Umbilical cord (tissue), 2 donors: ENCODE data around the gene FBXO15. TPM values are rescaled to one million over a fixed set of nuclear protein-coding genes. Genes with fewer than 3 reads are reported as not detected.

Experiments used
- DNase-seq: peaks from one replicate; pipeline ENCODE4 v3.0.0-alpha.2; 2015; ENCODE audit warnings: low spot score
- total RNA-seq: library from RNA; depleted of rRNA; stranded (reverse); fragments of >200 nt; gene quantifications from one replicate; pipeline ENCODE4 v1.2.3, GENCODE V29; 2014; ENCODE audit warnings: low replicate concordance; ENCODE audit not compliant: insufficient read depth

FBXO15 gene
- total RNA-seq, 1 donor from 2014 or later, result 7.5 TPM

DNA sequence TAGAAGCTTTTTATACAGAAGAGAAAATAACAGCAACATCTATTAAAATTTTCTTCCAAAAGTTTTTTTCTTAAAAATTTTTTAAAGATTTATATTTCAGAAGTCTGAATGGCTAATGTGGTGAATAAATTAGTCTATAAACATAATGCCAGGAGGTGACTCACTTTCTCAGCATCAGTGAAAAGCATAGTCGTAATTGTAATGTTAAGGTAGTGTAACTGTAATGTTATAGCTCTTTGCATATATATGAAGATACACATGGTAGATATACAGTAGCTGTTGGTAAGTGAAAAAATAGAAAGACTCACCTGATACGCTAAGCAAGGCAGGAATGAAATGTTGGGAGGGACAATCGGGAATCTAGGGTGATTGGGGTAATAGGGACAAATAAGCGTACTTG is 6.2 kb upstream of the FBXO15 start:
- DNase-seq, result no peak

DNA sequence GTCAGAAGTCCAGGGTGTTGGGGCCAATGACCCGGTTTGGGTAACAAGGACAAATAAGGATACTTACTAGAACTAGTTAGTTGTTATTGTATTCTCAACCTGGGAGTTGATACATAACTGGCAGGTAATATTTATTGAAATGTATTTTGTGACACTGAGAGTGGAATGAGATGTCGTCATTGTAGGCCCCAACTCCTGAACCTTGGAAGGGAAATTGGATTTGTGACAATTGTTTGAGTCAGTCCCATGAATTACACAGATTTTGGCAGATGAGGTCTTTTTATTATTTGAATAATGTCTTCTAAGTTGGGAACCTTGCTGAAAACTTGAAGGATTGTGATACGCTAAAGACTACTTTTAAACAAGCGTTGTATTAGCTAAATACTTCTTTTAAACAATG is 5.7 kb upstream of the FBXO15 start:
- DNase-seq, result no peak

DNA sequence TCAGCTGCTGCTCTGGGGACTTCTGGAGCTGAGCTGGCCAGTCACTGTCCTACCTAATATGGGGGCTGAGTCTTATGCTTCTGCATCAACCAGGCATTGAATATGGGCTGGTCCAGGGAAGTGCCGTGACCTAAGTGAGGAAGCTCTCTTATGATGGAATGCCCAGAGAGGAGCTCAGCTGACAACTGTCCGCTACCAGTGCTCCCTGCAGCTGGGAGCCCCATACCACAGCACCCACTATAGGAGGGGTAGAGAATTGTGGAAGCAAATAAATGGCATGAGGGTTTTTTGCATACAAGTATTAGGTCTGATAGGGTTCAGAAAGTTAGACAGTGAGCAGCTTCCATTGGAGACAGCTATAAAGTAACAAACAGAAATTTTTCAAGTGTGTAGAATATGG is 5.2 kb upstream of the FBXO15 start:
- no peak for DNase-seq

DNA sequence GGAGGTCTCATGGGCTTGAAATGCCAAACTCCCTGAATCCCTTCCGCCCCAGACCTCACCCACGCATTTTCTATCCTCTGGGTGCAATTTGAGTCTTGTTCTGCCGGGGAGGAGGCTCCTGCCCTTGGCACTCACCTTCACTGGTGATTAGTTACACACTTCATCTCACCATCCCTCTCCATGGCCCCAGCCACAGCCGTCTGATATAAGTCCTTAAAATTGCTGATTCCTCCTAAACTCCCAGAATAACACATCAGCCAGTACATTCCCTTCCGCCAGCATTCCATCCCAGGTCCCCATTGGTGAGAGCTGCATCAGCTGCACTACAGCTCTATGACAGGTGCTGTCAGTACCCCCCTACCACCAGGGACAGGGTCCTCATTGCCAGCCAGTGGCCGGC is 4.6 kb upstream of the FBXO15 start:
- no peak for DNase-seq

DNA sequence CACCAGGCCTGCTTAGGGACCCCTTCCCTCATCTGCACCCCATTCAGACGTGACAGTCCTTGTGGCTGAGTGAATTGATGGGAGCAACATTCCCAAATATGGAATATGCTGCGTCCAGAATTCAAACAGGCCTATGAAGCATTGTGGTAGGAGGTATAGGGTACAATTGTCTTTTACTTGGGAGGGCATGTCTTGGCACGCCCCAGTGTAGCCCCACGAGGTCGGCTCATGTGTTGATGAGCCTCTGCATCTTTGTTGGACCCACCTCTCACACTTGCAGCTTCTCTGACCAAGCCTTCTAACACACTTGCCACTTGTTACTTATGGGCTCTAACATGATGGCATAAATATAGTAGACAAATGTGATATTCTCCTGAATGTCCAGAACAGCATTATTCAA is 2.2 kb upstream of the FBXO15 start:
- DNase-seq, result no peak

DNA sequence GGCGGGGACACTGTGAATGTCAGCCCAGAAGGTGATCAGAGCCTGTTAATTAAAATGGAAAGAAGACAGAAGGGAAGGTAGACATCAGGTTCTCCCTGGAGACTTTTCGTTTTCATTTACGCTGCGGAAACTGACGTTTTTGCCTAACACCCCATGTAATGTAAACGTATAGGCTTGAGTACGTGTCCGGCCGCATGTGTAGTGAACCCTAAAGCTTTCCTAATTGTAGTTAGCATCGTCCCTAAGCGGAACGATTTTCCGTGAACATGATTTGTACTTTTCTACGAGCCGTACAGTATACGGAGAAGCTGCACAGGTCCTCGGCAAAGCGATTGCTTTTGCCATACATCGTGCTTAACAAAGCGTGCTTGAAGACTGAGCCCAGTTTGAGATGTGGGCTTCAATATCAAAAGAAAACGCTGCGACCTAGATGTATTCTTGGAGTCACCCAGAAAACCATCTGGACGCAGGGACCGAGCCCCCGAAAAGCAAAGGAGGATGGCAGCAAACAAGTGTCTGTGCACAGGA is 973 bp upstream of the FBXO15 start:
- DNase-seq, result no peak

DNA sequence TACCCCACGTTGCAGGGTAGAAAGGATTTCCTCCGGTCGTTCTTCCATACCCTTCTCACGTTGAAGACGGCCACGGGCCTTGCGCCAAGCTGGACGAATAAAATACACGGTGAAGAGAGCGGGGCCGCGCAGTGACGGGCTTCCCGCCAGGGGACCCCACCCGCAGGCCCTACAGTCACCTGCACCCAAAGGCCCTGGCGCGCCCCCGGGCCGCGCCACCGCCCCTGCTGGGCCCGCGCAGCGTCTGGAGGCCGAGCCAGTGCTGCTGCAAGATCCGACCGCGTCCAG is 199 bp downstream of the FBXO15 start:
- DNase-seq, result no peak

DNA sequence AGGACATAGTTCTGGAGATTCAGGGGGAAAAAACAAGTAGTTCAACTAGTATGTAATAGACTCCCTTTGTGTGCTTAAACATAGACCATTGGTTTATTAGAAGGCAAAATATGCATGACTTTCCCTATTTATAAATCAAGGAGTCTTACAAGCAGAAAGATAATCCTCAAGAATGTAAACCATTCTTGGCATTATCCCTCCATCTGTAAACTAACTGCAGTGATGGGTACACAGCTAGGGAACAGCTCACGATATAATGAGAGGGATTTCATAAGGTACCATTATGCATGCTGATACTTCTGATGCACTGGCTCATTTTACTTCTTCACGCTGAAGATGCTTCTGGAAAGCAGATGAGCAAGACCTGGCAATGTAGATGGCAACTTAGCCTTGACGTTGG is 878 bp downstream of the FBXO15 start:
- DNase-seq, result peak; percentile 31

DNA sequence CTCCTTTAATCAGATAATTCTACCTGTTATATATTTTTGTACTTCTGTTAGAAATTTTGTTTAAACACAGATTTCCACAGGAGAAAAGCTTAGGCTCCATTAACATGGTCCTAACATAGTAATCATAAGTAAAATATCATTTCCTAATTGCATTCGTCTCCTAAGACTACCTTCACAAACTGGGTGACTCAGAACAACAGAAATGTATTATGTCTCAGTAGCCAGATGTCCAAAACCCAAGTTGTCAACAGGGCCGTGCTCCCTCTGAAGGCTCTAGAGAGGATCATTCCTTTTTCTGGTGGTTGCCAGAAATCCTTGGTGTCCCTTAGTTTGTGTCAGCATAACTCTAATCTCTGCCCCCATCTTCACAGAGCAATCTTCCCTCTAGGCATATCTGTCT is 5.4 kb downstream of the FBXO15 start:
- DNase-seq, result no peak

DNA sequence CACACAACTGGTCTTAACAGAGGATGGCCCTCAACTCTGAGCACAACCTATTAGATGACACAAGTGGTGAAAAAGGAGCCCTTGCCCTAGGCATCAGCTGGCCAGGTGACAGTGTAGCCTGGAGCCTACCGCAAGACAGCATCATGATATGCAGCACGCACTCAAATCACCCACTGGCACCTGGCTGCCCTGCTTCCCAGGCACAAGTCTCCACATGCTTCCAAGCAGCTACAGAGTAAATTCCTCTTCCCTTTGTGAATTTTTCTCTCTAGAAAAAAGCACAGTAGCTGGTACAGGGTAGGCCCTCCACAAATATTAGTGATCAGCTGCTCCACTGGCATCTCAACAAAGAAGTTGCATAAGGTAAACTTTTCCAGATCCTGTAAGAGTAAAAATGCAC is 6.0 kb downstream of the FBXO15 start:
- DNase-seq, result peak; percentile 47

DNA sequence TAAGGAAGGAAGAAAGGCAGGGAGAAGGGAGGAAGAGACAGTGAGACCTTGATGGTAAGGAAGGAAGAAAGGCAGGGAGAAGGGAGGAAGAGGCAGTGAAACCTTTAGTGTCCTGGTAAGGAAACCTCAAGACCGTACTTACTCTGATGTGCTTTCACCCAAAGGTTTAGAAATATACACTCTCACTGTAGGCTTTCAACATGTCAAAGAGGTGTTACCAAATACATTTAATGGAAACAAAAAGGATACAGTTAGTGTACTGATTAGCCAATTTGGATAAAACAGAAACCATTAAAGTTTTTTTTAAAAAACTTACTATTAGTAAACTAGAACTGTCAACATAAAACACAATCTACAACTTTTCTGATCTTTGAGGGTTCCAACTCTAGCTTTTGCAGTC is 7.1 kb downstream of the FBXO15 start:
- no peak for DNase-seq

DNA sequence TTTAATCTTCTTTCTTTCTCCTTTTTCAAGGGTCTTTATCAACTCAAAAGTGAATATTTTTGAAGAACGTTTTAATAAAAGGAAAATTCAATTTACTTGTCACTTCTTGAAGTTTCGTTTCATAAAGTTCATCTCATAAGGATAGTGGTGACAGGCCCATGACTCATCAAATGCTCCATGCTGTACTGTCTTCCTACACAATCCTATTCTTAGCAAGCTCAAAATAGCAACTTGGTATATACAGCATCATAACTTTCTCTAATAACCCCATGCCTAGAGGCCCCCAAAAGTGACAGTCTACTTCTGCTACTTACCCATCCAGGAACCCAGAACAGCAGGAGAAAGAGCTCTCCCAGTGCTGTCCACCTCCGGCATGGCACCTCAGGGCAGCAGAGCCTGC is 7.7 kb downstream of the FBXO15 start:
- DNase-seq, result peak; percentile 11

DNA sequence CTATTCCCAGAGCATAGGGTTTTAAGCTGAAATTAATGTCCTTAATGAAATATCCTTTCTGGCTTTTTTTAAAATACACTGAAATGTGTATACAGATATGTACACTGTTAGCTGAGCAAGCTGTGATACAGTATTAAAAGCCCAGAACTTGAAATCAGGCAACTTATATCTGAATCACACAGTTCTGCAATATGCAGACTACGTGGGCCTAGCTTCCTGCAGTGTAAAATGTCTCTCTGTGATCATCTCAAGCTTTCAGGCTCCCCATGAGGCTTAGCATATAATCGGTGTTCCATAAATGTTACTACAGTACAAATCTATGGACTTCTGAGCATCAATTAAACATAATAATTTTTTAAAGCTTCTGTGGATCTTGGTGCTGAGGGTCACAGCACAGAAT is 8.2 kb downstream of the FBXO15 start:
- DNase-seq, result no peak

DNA sequence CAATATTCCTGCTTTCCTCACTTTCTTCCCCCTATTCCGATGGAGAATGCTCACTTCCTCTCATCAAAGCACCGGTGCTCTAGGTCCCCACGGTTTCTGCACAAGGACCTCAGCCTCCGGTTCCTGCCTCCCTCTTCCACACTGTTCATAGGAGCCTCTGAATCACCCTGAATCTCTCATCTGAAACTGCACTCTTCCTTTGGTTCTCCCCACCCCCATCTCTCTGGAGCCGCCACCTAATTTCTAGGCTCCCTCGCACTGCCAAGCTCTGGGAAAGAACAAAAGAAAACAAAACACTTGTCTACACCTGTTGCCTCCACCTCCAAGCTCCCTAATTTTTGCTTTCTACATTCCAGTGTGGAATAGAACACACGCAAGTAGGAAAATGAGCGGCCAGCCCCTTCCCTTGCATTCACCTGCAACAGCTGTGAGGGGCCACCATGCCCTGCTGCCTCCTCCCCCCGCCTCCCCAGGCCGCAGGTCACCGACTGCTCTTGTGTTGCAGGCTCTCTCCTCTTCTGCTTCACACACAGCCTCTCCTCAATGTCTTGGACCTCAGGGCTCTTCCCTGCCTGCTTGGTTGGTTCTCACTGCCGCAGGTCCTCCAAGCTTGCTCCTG is 9.6 kb downstream of the FBXO15 start:
- DNase-seq, result no peak

DNA sequence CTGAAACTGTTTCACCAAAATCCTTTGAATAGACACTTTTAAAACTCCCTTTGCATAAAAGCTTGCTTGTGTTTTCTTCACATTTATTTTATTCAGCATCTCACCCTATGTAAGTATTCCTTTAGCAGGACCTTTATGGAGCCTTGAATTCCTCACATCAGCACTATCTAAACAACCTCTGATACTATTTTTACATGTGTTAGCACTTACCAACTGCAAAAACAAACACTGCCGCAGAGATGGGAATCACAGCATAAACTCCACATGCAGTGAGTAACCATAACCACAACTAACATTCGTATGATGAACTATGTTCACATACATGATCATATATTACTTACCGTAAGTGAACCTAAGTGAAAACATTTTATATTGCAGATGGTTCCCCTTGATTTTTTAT is 15.4 kb downstream of the FBXO15 start:
- no peak for DNase-seq

DNA sequence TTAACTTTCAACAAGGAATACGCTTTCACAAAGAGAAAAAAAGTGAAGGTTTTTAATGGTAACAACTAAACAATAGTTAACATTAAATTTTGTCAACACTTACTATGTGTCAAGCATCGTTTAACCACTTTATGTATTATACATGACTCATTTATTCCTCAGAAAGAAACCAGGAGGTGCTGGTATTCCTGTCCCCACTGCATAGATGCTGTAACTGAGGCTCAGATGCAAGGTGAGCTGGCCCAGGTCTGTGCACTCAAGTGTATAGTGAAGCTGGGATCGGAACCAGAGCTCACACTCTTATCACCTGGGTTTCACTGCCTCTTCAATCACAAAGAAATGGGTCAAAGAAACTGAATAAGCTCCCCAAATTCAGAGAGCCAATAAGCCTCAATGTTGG is 16.5 kb downstream of the FBXO15 start:
- no peak for DNase-seq

DNA sequence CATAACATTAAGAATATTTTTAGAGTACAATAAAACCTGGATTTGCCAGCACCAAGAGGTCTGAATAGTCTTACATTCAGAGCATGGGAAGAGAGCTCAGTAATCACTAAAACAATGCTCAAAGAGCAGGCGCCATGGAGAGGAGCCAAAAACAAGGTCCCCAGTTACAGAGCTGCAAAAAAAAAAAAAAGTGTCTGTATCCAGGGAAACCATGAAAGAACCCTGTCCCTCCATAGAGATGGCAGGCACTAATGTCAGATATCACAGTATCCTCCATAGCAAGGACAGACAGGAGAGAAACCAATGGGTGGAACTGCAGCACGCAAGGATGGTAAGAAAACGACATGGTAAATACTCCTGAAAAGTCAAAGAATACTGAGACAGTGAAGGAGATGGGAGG is 19.5 kb downstream of the FBXO15 start:
- DNase-seq, result no peak

DNA sequence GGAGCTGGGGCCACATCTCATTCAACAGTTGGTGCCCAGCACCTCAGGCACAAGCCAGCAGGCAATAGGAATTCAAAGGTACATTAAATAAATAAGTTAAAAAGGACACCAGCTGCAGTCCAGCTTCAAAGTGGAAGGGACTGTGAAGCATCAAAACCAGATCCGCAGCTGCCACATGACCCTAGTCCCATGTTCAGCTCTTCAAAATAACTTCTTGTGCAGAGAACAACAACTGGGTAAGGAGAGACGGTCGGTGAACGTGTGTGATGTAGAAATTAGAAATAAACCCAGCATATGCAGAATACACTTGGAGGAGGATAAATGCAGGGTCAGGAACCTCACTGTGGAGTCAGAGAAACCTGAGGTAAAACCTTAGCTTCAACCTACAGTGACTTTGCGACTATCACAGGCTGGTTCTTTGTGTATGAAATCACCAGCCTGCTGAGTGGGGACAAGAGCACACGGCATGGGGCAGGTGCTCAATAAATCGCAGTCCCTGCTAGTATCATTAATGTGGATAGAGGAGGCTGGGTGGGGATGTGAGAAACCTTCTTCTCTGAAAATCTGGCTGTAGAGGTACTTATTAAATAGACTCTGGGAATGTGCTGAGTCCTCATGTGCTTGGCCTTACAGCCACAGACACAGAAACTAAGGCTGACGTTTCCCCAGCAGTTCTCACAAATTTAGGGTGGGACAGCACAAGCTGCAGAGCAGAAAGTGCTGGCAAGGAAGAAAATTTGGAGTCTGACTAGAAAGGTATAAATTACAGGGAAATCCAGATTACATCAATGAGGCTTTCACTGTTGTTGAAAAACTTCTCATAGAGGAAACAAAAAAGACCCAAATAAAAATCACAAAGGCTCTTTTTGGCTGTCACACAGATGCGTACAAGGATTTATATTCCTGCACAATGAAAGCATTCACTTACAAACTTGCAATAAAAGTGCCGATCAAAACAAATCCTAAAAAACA is 20.7 kb downstream of the FBXO15 start:
- DNase-seq, result no peak

DNA sequence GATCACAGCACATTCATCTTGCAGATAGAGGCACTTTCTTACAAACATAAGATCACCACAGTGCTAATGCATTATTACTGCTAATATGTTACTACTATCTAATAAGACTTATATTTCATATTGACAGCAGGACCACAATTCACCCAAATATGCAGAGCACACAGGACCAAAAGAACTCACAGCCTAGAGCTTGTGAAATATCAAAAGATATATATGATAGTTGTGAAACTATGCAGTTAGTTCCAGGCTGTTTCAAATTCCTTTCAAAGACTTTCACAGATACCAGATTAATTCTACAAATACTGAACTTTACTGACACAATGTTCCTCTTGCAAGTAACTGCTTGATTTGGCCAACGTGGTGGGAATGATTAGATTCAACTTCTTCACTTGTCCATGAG is 23.0 kb downstream of the FBXO15 start:
- DNase-seq, result no peak

DNA sequence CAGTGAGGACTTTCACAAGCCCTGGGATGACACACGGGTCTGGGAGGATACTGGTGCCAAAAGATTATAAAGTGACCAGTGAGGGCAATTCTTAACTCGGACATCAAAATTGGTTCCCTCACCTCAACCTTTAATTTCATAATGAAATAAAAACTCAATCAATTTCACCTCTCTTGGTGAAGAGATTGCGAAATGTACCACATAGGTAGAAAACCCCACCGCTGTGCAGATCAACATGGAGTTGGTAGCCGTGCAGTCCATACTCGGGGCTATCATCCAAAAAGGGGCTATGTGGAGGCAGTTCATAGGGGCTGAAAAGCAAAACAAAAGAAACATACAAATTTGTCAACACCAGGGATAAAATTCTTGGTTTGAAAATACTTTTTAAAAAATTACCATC is 24.4 kb downstream of the FBXO15 start:
- DNase-seq, result no peak

DNA sequence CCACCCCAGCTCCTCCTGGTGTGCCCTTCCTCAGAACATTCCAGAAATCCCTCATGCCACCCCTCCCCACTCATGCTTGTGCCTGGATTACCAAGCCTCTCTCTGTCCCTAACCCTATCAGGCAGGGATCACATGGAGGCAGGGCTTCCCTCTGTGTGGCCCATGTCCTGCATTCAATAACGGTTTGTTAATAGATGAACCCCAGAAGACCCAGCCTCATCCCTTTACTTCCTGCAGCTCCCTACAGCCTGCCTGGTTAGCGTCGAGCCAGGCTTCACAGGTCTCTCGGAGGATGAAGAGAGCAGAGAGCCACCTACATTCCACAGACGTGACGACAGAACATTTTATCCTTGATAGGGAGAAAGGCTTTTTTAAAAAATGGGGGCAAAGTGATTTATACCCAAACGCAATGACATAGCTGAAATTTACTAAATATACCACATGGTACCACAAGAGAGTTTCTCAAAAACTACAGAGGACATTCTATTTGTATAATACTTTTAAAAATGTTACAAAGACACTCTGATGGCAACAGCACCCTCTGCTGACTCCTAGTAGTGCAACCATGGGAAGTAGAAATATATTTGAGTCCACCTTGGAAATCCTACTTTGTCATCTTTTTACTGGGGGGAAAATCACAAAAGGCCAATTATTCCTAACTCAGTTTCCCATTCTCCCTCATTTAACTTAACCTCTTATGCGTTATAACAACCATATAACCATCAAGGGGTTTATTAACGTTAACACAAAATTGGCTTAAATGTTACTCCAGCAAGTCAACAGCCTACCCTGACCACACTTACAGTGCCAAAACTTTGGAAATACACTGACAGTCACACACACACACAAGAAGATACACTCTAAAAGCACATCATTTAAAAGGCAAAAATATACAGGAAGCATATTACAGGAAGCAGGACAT is 30.7 kb downstream of the FBXO15 start:
- DNase-seq, result peak; percentile 61

DNA sequence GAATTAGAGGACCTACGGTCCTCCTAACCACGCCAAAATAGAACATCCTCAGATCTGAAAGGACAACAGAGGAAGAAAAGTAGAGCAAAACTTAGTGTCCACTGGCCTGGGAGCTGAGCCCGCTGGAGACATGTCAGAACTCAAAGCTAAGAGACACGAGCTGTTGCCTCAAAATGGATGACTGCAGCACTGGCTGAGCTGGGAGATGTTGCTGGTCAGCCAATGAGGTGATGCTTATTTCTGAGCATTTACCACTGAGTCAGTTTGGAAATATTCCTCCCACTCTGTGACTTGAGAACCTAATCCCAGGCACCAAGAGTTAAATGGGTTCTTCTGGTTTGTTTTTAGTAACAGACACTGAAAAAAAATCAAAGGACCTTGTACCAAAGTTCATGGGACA is 32.6 kb downstream of the FBXO15 start:
- peak; percentile 10 for DNase-seq
